ACC112 (cell line): ENCODE data around the gene LRIT1.
"Not testable (repeated sequence)": the region's sequence is repeated elsewhere in the genome, so short reads cannot be mapped to it uniquely, and the experiment has no call there.

Source experiments
- H2AFZ ChIP-seq: fragments of 200-600 bp; sonication (generic); one replicate; pipeline ENCODE4 v1.6.0; 2017; ENCODE audit warnings: antibody characterized with exemption, low read length; ENCODE audit not compliant: unreplicated experiment
- H3K27ac ChIP-seq: fragments of 200-600 bp; sonication (generic); 2 replicates; pipeline ENCODE4 v1.5.1; 2014; ENCODE audit warnings: low read depth, mild to moderate bottlenecking, antibody characterized with exemption, low read length, moderate library complexity
- H3K27me3 ChIP-seq: fragments of 200-600 bp; sonication (generic); 2 replicates; pipeline ENCODE4 v1.6.1; 2014; ENCODE audit warnings: mild to moderate bottlenecking, antibody characterized with exemption, low read length, moderate library complexity, mixed read lengths; ENCODE audit not compliant: insufficient read depth
- H3K36me3 ChIP-seq: fragments of 200-600 bp; sonication (generic); 2 replicates; pipeline ENCODE4 v1.6.1; 2016; ENCODE audit warnings: mild to moderate bottlenecking, antibody characterized with exemption, low read length, moderate library complexity, mixed read lengths; ENCODE audit not compliant: insufficient read depth
- H3K4me1 ChIP-seq: fragments of 200-600 bp; sonication (generic); one replicate; pipeline ENCODE4 v1.6.1; 2016; ENCODE audit warnings: low read length, mixed read lengths; ENCODE audit not compliant: insufficient read depth, unreplicated experiment, control insufficient read depth
- H3K4me3 ChIP-seq: fragments of 200-600 bp; sonication (generic); 2 replicates; pipeline ENCODE4 v1.5.1; 2014; ENCODE audit warnings: mild to moderate bottlenecking, low read depth, low read length
- H3K79me2 ChIP-seq: fragments of 200-600 bp; sonication (generic); one replicate; pipeline ENCODE4 v1.6.0; 2016; ENCODE audit warnings: low read length; ENCODE audit not compliant: control insufficient read depth, unreplicated experiment, insufficient read depth

LRIT1 gene, protein sequence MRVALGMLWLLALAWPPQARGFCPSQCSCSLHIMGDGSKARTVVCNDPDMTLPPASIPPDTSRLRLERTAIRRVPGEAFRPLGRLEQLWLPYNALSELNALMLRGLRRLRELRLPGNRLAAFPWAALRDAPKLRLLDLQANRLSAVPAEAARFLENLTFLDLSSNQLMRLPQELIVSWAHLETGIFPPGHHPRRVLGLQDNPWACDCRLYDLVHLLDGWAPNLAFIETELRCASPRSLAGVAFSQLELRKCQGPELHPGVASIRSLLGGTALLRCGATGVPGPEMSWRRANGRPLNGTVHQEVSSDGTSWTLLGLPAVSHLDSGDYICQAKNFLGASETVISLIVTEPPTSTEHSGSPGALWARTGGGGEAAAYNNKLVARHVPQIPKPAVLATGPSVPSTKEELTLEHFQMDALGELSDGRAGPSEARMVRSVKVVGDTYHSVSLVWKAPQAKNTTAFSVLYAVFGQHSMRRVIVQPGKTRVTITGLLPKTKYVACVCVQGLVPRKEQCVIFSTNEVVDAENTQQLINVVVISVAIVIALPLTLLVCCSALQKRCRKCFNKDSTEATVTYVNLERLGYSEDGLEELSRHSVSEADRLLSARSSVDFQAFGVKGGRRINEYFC

GRCh38 chr10:84241185-84241790, at the start of gene LRIT1:
Gene LRIT1, minus strand, starts transcription at chr10:84241546. Its CDS starts 107 bp downstream, at chr10:84241439.
- Histone ChIP-seq H3K4me3 (no peak within 1 kb of the TSS), H3K79me2 (no peaks in the 10 kb centered on the region), H3K4me1 (no peaks in the 10 kb centered on the region), H2AFZ (no peak within 1 kb of the TSS), H3K36me3 (no peaks in the 10 kb centered on the region), H3K27ac (no peak within 1 kb of the TSS), H3K27me3 (peaks cover 89% of the 10 kb centered on the region)

- Histone ChIP-seq H3K27me3 (peaks cover 42% of the 10 kb centered on the region), H2AFZ (no peak overlapping the region), H3K4me3 (no peak overlapping the region), H3K27ac (no peak overlapping the region), H3K36me3 (no peaks in the 10 kb centered on the region), H3K4me1 (no peaks in the 10 kb centered on the region), H3K79me2 (no peaks in the 10 kb centered on the region)
These were observed 48.9 kb upstream of the LRIT1 start for GRCh38 chr10:84290235-84290634.

DNA sequence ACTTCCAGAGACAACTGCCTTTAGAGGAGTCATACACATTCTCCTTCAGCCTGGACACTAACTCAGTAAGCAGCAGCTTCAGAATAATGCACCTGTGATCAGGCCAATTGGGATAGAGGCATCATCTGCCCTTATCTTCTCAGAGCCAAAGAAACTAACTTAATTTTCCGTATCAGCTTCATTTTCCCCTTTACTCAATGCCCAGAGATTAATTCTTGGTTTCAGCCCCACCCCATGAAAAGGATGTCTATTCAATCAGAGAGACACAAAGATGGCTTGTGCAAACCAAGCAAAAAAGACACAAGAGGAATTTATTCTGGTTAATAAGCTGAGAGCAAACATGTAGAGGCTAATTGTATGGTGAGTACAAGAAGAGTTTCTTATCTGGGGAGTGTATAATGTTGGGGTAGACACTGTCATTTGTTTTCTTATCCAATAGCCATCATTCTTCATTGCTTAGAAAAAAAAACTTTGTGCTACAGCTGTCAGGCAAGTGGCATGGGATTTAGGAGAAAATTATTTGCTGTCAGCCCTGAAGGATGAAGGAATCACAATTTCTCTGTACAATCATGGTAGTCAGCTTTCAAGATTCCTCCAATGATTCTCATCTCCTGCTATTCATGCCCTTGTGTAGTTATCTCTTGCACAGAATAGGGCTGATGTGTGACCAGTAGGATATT, 48.3 kb upstream of the LRIT1 start:
- Histone ChIP-seq H3K79me2 (no peaks in the 10 kb centered on the region), H3K4me3 (no peak overlapping the region)

DNA sequence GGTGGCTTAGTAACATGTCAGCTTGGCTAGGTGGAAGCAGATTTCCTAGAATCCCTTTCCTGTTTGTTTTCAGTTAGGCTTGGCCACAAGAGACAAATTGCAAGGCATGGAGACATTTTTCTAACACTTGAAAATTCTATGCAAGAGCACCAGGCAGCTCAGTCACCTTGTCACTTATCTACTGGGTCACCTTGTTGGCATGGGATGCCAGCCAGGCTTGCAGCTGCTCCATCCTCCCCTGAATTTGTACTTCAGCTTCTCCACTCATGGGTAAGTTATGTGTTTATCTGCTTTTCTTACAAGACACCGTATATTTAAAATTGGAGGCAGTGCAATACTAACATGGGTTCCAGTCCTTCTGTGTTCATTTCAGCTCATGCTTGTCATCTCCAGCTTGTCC, 46.8 kb upstream of the LRIT1 start:
- peaks cover 42% of the 10 kb centered on the region for H3K27me3 ChIP-seq
- no peaks in the 10 kb centered on the region for H3K79me2 ChIP-seq
- no peak overlapping the region for H3K27ac ChIP-seq
- no peak overlapping the region for H2AFZ ChIP-seq
- H3K4me3 ChIP-seq: no peak overlapping the region
- no peaks in the 10 kb centered on the region for H3K36me3 ChIP-seq
- H3K4me1 ChIP-seq: no peaks in the 10 kb centered on the region

More for the DNA sequence above, 48.3 kb upstream of the LRIT1 start:
- Histone ChIP-seq H3K27ac (no peak overlapping the region), H3K27me3 (peaks cover 42% of the 10 kb centered on the region), H2AFZ (no peak overlapping the region), H3K4me1 (no peaks in the 10 kb centered on the region), H3K36me3 (no peaks in the 10 kb centered on the region)

DNA sequence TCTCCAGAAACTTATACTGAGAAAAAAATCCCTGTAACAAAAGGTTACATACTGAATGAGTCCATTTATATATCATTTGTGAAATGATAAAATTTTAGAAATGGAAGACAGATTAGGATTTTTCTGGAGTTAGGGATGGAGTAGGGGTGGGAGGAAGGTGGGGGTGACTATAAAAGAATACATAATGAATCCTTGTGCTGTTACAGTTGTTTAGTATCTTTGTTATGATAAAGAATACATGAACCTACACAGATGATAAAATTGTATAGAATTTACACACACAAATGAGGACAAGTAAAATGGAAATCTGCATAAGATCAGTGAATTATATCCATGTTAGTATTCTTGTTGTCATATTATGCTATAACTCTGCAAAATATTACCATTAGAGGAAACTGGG, 45.3 kb upstream of the LRIT1 start:
- Histone ChIP-seq H3K27me3 (peaks cover 42% of the 10 kb centered on the region), H2AFZ (no peak overlapping the region), H3K27ac (no peak overlapping the region), H3K36me3 (no peaks in the 10 kb centered on the region), H3K4me1 (no peaks in the 10 kb centered on the region), H3K79me2 (no peaks in the 10 kb centered on the region), H3K4me3 (no peak overlapping the region)

- H3K4me3 ChIP-seq, H3K36me3 ChIP-seq, H3K79me2 ChIP-seq, H3K27ac ChIP-seq, H2AFZ ChIP-seq, H3K4me1 ChIP-seq: not testable (repeated sequence)
- H3K27me3 ChIP-seq: peaks cover 43% of the 10 kb centered on the region
These were observed 38.6 kb upstream of the LRIT1 start for GRCh38 chr10:84279876-84280475.

DNA sequence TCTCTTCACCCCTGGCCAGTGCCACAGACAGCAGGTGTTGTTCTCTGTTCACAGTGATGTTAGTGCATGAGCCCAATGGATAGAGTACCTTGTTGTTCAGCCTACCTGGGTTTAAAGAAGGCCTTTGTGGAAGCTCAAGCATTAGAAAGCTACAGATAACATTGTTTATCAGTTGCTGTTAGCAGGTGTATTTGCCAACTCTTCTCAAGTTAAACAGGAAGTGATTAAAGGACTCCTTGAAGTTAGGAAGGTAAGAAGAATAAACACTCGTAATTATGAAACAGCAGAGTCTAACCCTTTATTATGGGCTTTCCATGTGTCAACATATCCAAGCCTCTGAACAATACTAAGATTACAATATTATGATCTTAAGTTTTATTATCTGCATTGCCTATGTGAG, 29.4 kb upstream of the LRIT1 start:
- Histone ChIP-seq H3K27ac (no peak overlapping the region), H3K4me1 (peaks cover 11% of the 10 kb centered on the region), H3K27me3 (peaks cover 30% of the 10 kb centered on the region), H3K36me3 (no peaks in the 10 kb centered on the region), H2AFZ (no peak overlapping the region), H3K4me3 (no peak overlapping the region), H3K79me2 (no peaks in the 10 kb centered on the region)

DNA sequence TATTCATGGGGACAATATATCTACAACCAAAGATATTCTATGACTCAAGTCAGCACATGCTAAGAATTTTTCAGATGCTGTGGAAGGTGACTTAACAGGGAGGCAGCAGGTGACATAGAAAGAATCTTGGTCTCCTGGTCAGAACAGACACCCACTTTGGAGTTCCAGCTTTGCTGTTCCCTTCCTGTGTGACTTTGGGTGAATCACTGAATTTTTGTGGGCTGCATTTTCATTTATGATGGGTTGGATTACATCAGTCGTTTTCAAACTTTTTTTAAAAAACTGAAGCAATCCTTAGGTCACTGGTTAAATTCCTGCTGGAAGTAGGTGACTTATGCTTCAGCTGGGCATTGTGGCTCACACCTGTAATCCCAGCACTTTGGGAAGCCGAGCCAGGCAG, 28.4 kb upstream of the LRIT1 start:
- Histone ChIP-seq H3K27me3 (peaks cover 24% of the 10 kb centered on the region), H3K4me1 (peaks cover 11% of the 10 kb centered on the region), H2AFZ (no peak overlapping the region), H3K27ac (no peak overlapping the region), H3K36me3 (no peaks in the 10 kb centered on the region), H3K79me2 (no peaks in the 10 kb centered on the region), H3K4me3 (no peak overlapping the region)

DNA sequence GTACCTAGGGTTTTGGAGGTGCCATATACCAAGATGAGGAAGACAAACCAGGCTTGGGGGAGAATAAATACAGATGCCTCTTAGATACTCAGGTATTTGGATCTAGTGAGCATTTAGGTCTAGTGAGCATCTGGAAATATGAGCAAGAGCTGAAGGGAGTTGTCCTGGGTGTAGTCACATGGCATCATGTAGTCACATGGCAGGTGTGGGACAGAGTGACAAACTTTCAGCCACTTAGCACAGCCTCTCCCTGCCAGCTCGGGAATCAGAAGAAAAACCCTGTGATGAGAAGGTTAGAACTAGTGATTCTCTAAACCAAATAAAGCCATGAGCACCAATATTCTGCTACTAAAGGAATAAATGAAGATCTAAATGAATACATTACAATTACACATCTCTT, 27.8 kb upstream of the LRIT1 start:
- Histone ChIP-seq H3K4me1 (peaks cover 11% of the 10 kb centered on the region), H3K79me2 (no peaks in the 10 kb centered on the region), H3K27ac (no peak overlapping the region), H2AFZ (no peak overlapping the region), H3K4me3 (no peak overlapping the region), H3K36me3 (no peaks in the 10 kb centered on the region), H3K27me3 (peaks cover 18% of the 10 kb centered on the region)

DNA sequence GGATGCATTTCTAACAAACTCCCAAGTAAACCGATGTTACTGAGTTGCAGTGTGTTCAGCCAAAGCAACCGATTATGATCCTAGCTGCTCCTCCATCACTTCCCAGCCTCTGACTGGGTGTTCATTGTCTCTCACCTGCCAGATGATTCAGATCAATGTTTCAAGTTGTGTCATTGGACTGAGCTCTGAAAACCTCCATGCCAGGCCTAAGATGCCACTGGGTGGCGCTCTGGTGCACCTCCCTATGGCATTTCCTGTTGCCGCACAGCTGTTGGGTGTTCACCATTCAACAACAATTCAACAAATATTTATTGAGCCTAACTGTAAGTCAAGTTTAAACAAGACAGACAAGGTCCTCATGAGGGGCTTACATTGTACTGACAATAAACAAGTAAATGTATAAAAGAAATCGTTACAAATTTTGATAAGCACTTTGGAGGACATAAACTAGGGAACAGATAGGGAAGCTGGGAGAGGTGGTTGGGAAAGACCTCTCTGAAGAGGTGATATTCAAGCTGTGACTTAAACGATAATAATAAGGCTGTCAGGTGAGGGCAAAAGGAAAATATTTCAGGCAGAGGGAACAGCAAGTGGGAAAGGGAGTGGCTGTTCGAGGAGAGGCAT, 26.3 kb upstream of the LRIT1 start:
- Histone ChIP-seq H3K27ac (no peak overlapping the region), H3K36me3 (no peaks in the 10 kb centered on the region), H3K4me1 (peaks cover 11% of the 10 kb centered on the region), H3K79me2 (no peaks in the 10 kb centered on the region), H3K27me3 (peaks cover 3% of the 10 kb centered on the region; the same call in 1 of the 2 replicates), H3K4me3 (no peak overlapping the region), H2AFZ (no peak overlapping the region)
